Coronary artery (tissue), 2 donors: ENCODE data around the gene SGCG.
A peak's percentile ranks its signal among the peaks of the same experiment; 100 is the strongest.
"Not testable (repeated sequence)": the region's sequence is repeated elsewhere in the genome, so short reads cannot be mapped to it uniquely, and the experiment has no call there.

Experiments
- DNase-seq: peaks from one replicate; pipeline ENCODE4 v3.0.0-alpha.2; 2017; ENCODE audit warnings: low spot score
- H3K27ac ChIP-seq, 2 donors: fragments of 200-600 bp; sonication (generic); one replicate each; pipeline ENCODE4 v1.5.1; 2016 to 2019
- H3K4me3 ChIP-seq: fragments of 200-600 bp; sonication (generic); 2 replicates; pipeline ENCODE4 v1.5.1; 2016; ENCODE audit warnings: mild to moderate bottlenecking, moderate library complexity
- CTCF ChIP-seq: fragments of 200-600 bp; sonication (generic); IDR thresholded peaks from one replicate; pipeline ENCODE4 v1.5.1; 2019; ENCODE audit warnings: antibody characterized with exemption

SGCG gene

GRCh38 chr13:23289917-23290357 lies 109.2 kb downstream of the SGCG start:
- TF ChIP-seq CTCF, result no peak
- Histone ChIP-seq H3K4me3 (no peak overlapping the region), H3K27ac (no peak overlapping the region)
- DNase-seq, result no peak

DNA sequence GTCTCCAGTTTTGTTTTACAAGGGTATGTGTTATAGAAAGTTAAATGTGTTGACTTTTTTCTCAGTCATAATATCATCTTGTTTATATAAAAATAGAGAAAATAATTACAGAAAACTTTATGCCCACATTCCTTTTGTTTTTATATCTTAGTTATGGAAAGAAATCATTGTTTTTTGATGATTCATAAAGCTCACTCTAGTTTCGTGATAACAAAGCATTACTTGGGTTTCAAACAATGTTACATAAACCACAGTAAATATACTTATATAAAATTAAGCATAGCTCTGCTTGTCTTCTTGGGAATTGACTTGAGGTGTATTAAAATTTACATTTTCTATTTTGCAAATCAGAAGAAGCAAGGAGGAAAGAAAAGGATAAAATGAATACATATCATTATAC lies 111.8 kb downstream of the SGCG start:
- DNase-seq, result no peak
- TF ChIP-seq CTCF, result no peak
- no peak overlapping the region for H3K4me3 ChIP-seq
- H3K27ac ChIP-seq, result no peak overlapping the region

GRCh38 chr13:23314837-23315236 lies 134.1 kb downstream of the SGCG start:
- H3K27ac ChIP-seq, DNase-seq, H3K4me3 ChIP-seq: not testable (repeated sequence)

GRCh38 chr13:23319883-23320224 lies 139.1 kb downstream of the SGCG start:
- no peak overlapping the region for H3K4me3 ChIP-seq
- H3K27ac ChIP-seq, result peak overlapping the region in 1 of 2 donors; percentile 85
- no peak for TF ChIP-seq CTCF
- DNase-seq, result no peak

GRCh38 chr13:23320926-23321534 lies 140.3 kb downstream of the SGCG start:
- Histone ChIP-seq H3K27ac (peak overlapping the region; percentile 69 to 85), H3K4me3 (peak overlapping the region; percentile 57)
- DNase-seq, result no peak

GRCh38 chr13:23321535-23322241 lies 140.9 kb downstream of the SGCG start:
- TF ChIP-seq CTCF, result no peak
- peak; percentile 82 for DNase-seq
- peak overlapping the region; percentile 57 for H3K4me3 ChIP-seq
- peak overlapping the region; percentile 69 to 85 for H3K27ac ChIP-seq

More at GRCh38 chr13:23320926-23321534, 140.3 kb downstream of the SGCG start:
- no peak for TF ChIP-seq CTCF

- TF ChIP-seq CTCF, result no peak
- H3K27ac ChIP-seq, result peak overlapping the region in 1 of 2 donors; percentile 85
- no peak for DNase-seq
- peak overlapping the region; percentile 57 for H3K4me3 ChIP-seq
These were observed 141.9 kb downstream of the SGCG start for GRCh38 chr13:23322353-23323336.
